Dermis blood vessel endothelial cell (primary cell): ENCODE results near the gene ZDHHC11B. TPM values are rescaled to one million over a fixed set of nuclear protein-coding genes. Genes with fewer than 3 reads are reported as not detected.
A peak's percentile ranks its signal among the peaks of the same experiment; 100 is the strongest.
"Not testable (repeated sequence)": the region's sequence is repeated elsewhere in the genome, so short reads cannot be mapped to it uniquely, and the experiment has no call there.

Experiments
- DNase-seq: peaks from one replicate; pipeline ENCODE4 v3.0.0; 2010
- total RNA-seq: library from RNA; depleted of rRNA; stranded (reverse); fragments of >200 nt; gene quantifications from 2 replicates; pipeline ENCODE4 v1.2.3, GENCODE V29; 2014

Gene ZDHHC11B
- total RNA-seq, 1 donor from 2014 or later, result 0.17 TPM

GRCh38 chr5:683551-684481 lies 100.7 kb downstream of the ZDHHC11B start:
- no peak for DNase-seq

GRCh38 chr5:682651-683358 lies 101.7 kb downstream of the ZDHHC11B start:
- not testable (repeated sequence) for DNase-seq

GRCh38 chr5:682216-682615 lies 102.3 kb downstream of the ZDHHC11B start:
- DNase-seq, result not testable (repeated sequence)

- DNase-seq, result not testable (repeated sequence)
These were observed 103.0 kb downstream of the ZDHHC11B start for GRCh38 chr5:681317-682191.

- DNase-seq, result not testable (repeated sequence)
These were observed 103.7 kb downstream of the ZDHHC11B start for GRCh38 chr5:680836-681235.

- not testable (repeated sequence) for DNase-seq
These were observed 104.3 kb downstream of the ZDHHC11B start for GRCh38 chr5:680118-680795.

GRCh38 chr5:679166-679895 lies 105.2 kb downstream of the ZDHHC11B start:
- DNase-seq, result not testable (repeated sequence)

- DNase-seq, result not testable (repeated sequence)
These were observed 106.0 kb downstream of the ZDHHC11B start for GRCh38 chr5:678521-678920.

- no peak for DNase-seq
These were observed 107.1 kb downstream of the ZDHHC11B start for GRCh38 chr5:677131-678101.

GRCh38 chr5:676699-677076 lies 107.8 kb downstream of the ZDHHC11B start:
- no peak for DNase-seq

GRCh38 chr5:675871-676698 lies 108.4 kb downstream of the ZDHHC11B start:
- no peak for DNase-seq

- no peak for DNase-seq
These were observed 109.2 kb downstream of the ZDHHC11B start for GRCh38 chr5:675111-675870.

- no peak for DNase-seq
These were observed 109.9 kb downstream of the ZDHHC11B start for GRCh38 chr5:674630-675011.

- no peak for DNase-seq
These were observed 110.5 kb downstream of the ZDHHC11B start for GRCh38 chr5:673831-674629.

GRCh38 chr5:673161-673830 lies 111.2 kb downstream of the ZDHHC11B start:
- DNase-seq, result no peak

- DNase-seq, result peak; percentile 94
These were observed 112.0 kb downstream of the ZDHHC11B start for GRCh38 chr5:672329-673160.
